OCI-LY3 (cell line): ENCODE data around the gene SLC25A24.

ENCODE experiments used
- EZH2phosphoT487 ChIP-seq: fragments of 200-600 bp; shearing (Covaris generic); IDR thresholded peaks from 2 replicates; pipeline ENCODE4 v1.6.1; 2018; ENCODE audit warnings: antibody characterized with exemption, mixed run types, low read depth
- TF ChIP-seq, protein P1 (sequence below): fragments of 200-600, 300-600 bp; sonication (generic); IDR thresholded peaks from 2 replicates; pipeline ENCODE4 v1.5.1; 2014; ENCODE audit warnings: antibody characterized with exemption, low read length, low read depth

GRCh38 chr1:108096089-108096488 lies 104.1 kb downstream of the SLC25A24 start:
- TF ChIP-seq, protein P1, sequence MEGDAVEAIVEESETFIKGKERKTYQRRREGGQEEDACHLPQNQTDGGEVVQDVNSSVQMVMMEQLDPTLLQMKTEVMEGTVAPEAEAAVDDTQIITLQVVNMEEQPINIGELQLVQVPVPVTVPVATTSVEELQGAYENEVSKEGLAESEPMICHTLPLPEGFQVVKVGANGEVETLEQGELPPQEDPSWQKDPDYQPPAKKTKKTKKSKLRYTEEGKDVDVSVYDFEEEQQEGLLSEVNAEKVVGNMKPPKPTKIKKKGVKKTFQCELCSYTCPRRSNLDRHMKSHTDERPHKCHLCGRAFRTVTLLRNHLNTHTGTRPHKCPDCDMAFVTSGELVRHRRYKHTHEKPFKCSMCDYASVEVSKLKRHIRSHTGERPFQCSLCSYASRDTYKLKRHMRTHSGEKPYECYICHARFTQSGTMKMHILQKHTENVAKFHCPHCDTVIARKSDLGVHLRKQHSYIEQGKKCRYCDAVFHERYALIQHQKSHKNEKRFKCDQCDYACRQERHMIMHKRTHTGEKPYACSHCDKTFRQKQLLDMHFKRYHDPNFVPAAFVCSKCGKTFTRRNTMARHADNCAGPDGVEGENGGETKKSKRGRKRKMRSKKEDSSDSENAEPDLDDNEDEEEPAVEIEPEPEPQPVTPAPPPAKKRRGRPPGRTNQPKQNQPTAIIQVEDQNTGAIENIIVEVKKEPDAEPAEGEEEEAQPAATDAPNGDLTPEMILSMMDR, result no peak
- TF ChIP-seq EZH2phosphoT487, result no peak
